CD14-positive monocyte (primary cell): ENCODE data around the gene BARD1. TPM values are rescaled to one million over a fixed set of nuclear protein-coding genes. Genes with fewer than 3 reads are reported as not detected.
A peak's percentile ranks its signal among the peaks of the same experiment; 100 is the strongest.

Experiments used
- DNase-seq, 3 donors: peaks; one replicate each; pipeline ENCODE4 v3.0.0-alpha.2; 2011 to 2022
- H2AFZ ChIP-seq: 2 replicates; pipeline ENCODE4 v1.6.0; 2012; ENCODE audit warnings: mild to moderate bottlenecking, low read depth, low read length, inconsistent platforms; ENCODE audit not compliant: insufficient read depth, poor library complexity, severe bottlenecking
- H3K27ac ChIP-seq, 2 donors: 1 replicate in 1 of 2; 2 replicates in 1 of 2; pipeline ENCODE4 v1.5.1; 2012 to 2013; ENCODE audit warnings: low read length in 2 of 2, control low read depth in 1 of 2, inconsistent platforms in 1 of 2, low read depth in 1 of 2, mild to moderate bottlenecking in 1 of 2
- H3K27me3 ChIP-seq, 2 donors: one replicate each; pipeline versions ENCODE4 v1.6.0 to v1.6.1; 2011 to 2013; ENCODE audit warnings: low read length in 2 of 2; ENCODE audit not compliant: control insufficient read depth in 2 of 2, insufficient read depth in 2 of 2
- H3K36me3 ChIP-seq, 2 donors: replicated peaks in 1 of 2; 1 replicate in 1 of 2; 2 replicates in 1 of 2; pipeline versions ENCODE4 v1.5.1 to v1.6.1; 2012 to 2013; ENCODE audit warnings: low read length in 2 of 2, control low read depth in 1 of 2, inconsistent platforms in 1 of 2, mild to moderate bottlenecking in 1 of 2; ENCODE audit not compliant: insufficient read depth in 2 of 2, control insufficient read depth in 1 of 2
- H3K4me1 ChIP-seq, 2 donors: 1 replicate in 1 of 2; 2 replicates in 1 of 2; pipeline versions ENCODE4 v1.5.1 to v1.6.1; 2012 to 2013; ENCODE audit warnings: low read length in 2 of 2, control low read depth in 1 of 2, inconsistent platforms in 1 of 2, mild to moderate bottlenecking in 1 of 2, moderate library complexity in 1 of 2; ENCODE audit not compliant: insufficient read depth in 2 of 2, control insufficient read depth in 1 of 2
- H3K4me2 ChIP-seq: replicated peaks from 2 replicates; pipeline ENCODE3; 2012; ENCODE audit warnings: low read length, moderate library complexity, mild to moderate bottlenecking; ENCODE audit not compliant: poor library complexity, severe bottlenecking; ENCODE audit errors: extremely low read depth
- H3K4me3 ChIP-seq, 3 experiments: fragments of 200-600 bp in 1 of 3; sonication (generic) in 1 of 3; replicated peaks in 1 of 3; 1 replicate in 2 of 3; 2 replicates in 1 of 3; pipeline ENCODE4 v1.5.1; 2011 to 2013; ENCODE audit warnings: low read length in 3 of 3, mild to moderate bottlenecking in 3 of 3, control low read depth in 2 of 3, low read depth in 2 of 3, inconsistent platforms in 1 of 3, moderate library complexity in 1 of 3
- H3K79me2 ChIP-seq: 2 replicates; pipeline ENCODE4 v1.6.0; 2012; ENCODE audit warnings: mild to moderate bottlenecking, control low read depth, inconsistent platforms, low read length, moderate library complexity; ENCODE audit not compliant: insufficient read depth
- H3K9ac ChIP-seq: 2 replicates; pipeline ENCODE4 v1.6.0; 2017; ENCODE audit warnings: low read length, mild to moderate bottlenecking; ENCODE audit not compliant: insufficient read depth, poor library complexity, severe bottlenecking
- H3K9me3 ChIP-seq, 2 donors: replicated peaks in 1 of 2; 1 replicate in 1 of 2; 2 replicates in 1 of 2; pipeline versions ENCODE4 v1.5.1 to v1.6.1; 2012 to 2013; ENCODE audit warnings: low read length in 2 of 2, control low read depth in 1 of 2; ENCODE audit not compliant: control insufficient read depth in 1 of 2, insufficient read depth in 1 of 2
- H4K20me1 ChIP-seq: 2 replicates; pipeline ENCODE4 v1.6.0; 2012; ENCODE audit warnings: mild to moderate bottlenecking, low read length, control low read depth, moderate library complexity; ENCODE audit not compliant: insufficient read depth
- H3K27ac Mint-ChIP-seq, 7 donors: one replicate each; pipeline ENCODE4 v1.8.0; 2020; ENCODE audit warnings: mild to moderate bottlenecking in 7 of 7, mixed read lengths in 7 of 7, moderate library complexity in 6 of 7, inconsistent platforms in 2 of 7
- H3K27me3 Mint-ChIP-seq, 3 donors: one replicate each; pipeline ENCODE4 v1.8.0; 2021 to 2022; ENCODE audit warnings: low read depth in 3 of 3, mild to moderate bottlenecking in 3 of 3, mixed read lengths in 3 of 3, moderate library complexity in 3 of 3, inconsistent platforms in 1 of 3
- H3K36me3 Mint-ChIP-seq, 2 donors: one replicate each; pipeline ENCODE4 v1.8.0; 2020; ENCODE audit warnings: mixed read lengths in 2 of 2, inconsistent platforms in 1 of 2, mild to moderate bottlenecking in 1 of 2
- H3K4me1 Mint-ChIP-seq: one replicate; pipeline ENCODE4 v1.8.0; 2020; ENCODE audit warnings: mild to moderate bottlenecking, mixed read lengths
- H3K4me3 Mint-ChIP-seq, 2 donors: one replicate each; pipeline ENCODE4 v1.8.0; 2020; ENCODE audit warnings: mild to moderate bottlenecking in 2 of 2, mixed read lengths in 2 of 2, moderate library complexity in 1 of 2
- H3K9me3 Mint-ChIP-seq, 7 donors: one replicate each; pipeline ENCODE4 v1.8.0; 2020 to 2022; ENCODE audit warnings: mixed read lengths in 7 of 7, mild to moderate bottlenecking in 6 of 7, moderate library complexity in 6 of 7, inconsistent platforms in 2 of 7
- WGBS: methylation state at CpG from one replicate; pipeline ENCODE4 v1.1.5; 2013; ENCODE audit warnings: missing lambda C conversion rate; ENCODE audit not compliant: insufficient coverage; 5-methylcytosine and 5-hydroxymethylcytosine counted together
- intact Hi-C, 2 donors: fragments of 100-400 bp; cut with micrococcal nuclease; formaldehyde crosslinking; loops; one replicate each; pipeline versions ENCODE4 v1.15.0 to v1.15.1; 2023
- polyA plus RNA-seq, 3 donors: library from polyadenylated mRNA; depleted of rRNA in 1 of 3; unstranded in 2 of 3; stranded (reverse) in 1 of 3; fragments of 300-500 nt in 2 of 3; fragments of >200 nt in 1 of 3; fragmentation: Illumina TruSeq in 2 of 3; gene quantifications; 1 replicate in 2 of 3; 2 replicates in 1 of 3; pipeline ENCODE4 v1.2.3, GENCODE V29; 2012 to 2021
- TF ChIP-seq, protein P1 (sequence below): fragments of 200-600 bp; IDR thresholded peaks from one replicate; pipeline ENCODE4 v1.8.0; 2022; ENCODE audit warnings: antibody characterized with exemption, mild to moderate bottlenecking

Gene BARD1
- polyA plus RNA-seq, 3 donors, result 2.4 to 3.3 (median 2.5) TPM

DNA sequence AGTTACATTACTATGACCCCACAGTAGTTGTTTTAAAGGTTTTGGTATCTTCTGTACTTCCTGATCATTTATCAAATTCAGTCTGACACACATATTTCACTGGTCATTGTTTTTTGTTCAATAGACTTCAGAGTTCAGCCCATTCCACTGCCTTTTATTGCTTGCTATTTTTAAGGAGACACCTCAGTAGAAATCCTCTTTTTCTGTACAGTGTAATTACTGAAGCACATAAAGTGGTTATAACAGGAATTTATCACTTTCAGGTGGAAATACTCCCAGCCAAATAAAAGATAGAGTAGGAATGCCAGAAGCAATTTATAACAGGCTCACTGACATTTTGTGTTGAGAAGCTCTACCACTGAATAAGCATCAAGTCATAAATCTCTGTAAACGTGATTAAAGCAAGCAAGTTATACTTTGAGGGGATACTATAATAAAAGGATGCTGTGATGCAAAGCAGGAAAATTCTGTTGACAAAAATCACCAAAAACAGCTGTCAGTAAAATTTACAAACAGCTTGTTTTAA is 6.6 kb upstream of the BARD1 start:
- H2AFZ ChIP-seq, result no peak overlapping the region
- no peak overlapping the region for H3K27ac ChIP-seq
- H3K4me1 ChIP-seq, result no peaks in the 10 kb centered on the region
- H3K9me3 ChIP-seq, result no peaks in the 10 kb centered on the region
- peaks cover 0 to 2% of the 10 kb centered on the region in 2 donors for H3K27me3 ChIP-seq
- no peak overlapping the region for H3K9ac ChIP-seq
- no peak overlapping the region for H3K27ac Mint-ChIP-seq
- no peak overlapping the region for H3K4me2 ChIP-seq
- H4K20me1 ChIP-seq, result no peaks in the 10 kb centered on the region
- H3K4me1 Mint-ChIP-seq, result no peaks in the 10 kb centered on the region
- TF ChIP-seq, protein P1, sequence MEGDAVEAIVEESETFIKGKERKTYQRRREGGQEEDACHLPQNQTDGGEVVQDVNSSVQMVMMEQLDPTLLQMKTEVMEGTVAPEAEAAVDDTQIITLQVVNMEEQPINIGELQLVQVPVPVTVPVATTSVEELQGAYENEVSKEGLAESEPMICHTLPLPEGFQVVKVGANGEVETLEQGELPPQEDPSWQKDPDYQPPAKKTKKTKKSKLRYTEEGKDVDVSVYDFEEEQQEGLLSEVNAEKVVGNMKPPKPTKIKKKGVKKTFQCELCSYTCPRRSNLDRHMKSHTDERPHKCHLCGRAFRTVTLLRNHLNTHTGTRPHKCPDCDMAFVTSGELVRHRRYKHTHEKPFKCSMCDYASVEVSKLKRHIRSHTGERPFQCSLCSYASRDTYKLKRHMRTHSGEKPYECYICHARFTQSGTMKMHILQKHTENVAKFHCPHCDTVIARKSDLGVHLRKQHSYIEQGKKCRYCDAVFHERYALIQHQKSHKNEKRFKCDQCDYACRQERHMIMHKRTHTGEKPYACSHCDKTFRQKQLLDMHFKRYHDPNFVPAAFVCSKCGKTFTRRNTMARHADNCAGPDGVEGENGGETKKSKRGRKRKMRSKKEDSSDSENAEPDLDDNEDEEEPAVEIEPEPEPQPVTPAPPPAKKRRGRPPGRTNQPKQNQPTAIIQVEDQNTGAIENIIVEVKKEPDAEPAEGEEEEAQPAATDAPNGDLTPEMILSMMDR, result no peak
- no peaks in the 10 kb centered on the region for H3K36me3 Mint-ChIP-seq
- H3K36me3 ChIP-seq, result no peaks in the 10 kb centered on the region
- H3K4me3 Mint-ChIP-seq, result no peak overlapping the region
- WGBS, result no CpG with 5 or more reads among the region's 1 CpG
- peaks cover 1 to 7% (median 2%) of the 10 kb centered on the region in 3 donors for H3K27me3 Mint-ChIP-seq
- no peaks in the 10 kb centered on the region for H3K79me2 ChIP-seq
- H3K4me3 ChIP-seq, result no peak overlapping the region
- intact Hi-C loops, result no loop called here
- no peak for DNase-seq
- H3K9me3 Mint-ChIP-seq, result peaks cover 0 to 2% (median 0%) of the 10 kb centered on the region in 7 donors

DNA sequence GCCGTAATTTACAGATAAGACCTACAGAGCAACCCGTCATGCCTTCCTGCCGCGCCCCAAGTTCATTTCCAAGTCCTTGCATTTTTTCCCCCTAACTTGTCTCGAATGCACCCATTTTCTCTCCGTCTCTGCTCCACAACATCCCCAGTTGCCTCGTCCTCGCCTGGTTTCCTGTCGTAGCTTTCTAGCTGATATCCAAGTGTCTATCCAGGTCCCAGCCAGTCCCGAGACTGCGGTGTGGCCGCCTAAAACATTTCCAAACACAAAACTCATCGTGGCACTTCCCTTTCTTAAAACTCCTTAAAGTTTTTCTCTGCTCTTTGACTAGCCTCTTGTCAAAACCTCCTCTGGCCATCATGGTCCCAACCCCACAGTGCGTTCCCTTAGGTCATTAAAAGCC is 1.2 kb upstream of the BARD1 start:
- Mint-ChIP-seq H3K9me3 (peaks cover 0 to 4% (median 0%) of the 10 kb centered on the region in 7 donors), H3K4me1 (peaks cover 28% of the 10 kb centered on the region), H3K27ac (peak overlapping the region in 6 of 7 donors; percentile 1 to 91 (median 72)), H3K27me3 (peaks cover 2 to 11% (median 2%) of the 10 kb centered on the region in 3 donors), H3K36me3 (no peaks in the 10 kb centered on the region), H3K4me3 (peak overlapping the region; percentile 94 to 98)
- intact Hi-C loops, result no loop called here
- no peak overlapping the region for H3K9ac ChIP-seq
- H3K4me3 ChIP-seq, result peak overlapping the region; percentile 56 to 100 (median 71)
- peaks cover 0 to 2% of the 10 kb centered on the region in 2 donors for H3K27me3 ChIP-seq
- WGBS, result 24% methylated on average over 14 of the region's 14 CpGs
- TF ChIP-seq, protein P1, result no peak
- peak overlapping the region in 1 of 2 donors; percentile 75 for H3K27ac ChIP-seq
- peak overlapping the region; percentile 91 for H2AFZ ChIP-seq
- peak overlapping the region; percentile 84 for H3K4me2 ChIP-seq
- H3K36me3 ChIP-seq, result no peaks in the 10 kb centered on the region
- peaks cover 37% of the 10 kb centered on the region for H3K79me2 ChIP-seq
- H3K9me3 ChIP-seq, result no peaks in the 10 kb centered on the region
- H4K20me1 ChIP-seq, result no peaks in the 10 kb centered on the region
- peaks cover 13 to 31% of the 10 kb centered on the region in 2 donors for H3K4me1 ChIP-seq
- peak in 2 of 3 donors; percentile 4 to 14 for DNase-seq
